Neutrophil (primary cell): Measurements from ENCODE around the gene OAT.

Experiments
- H3K27ac ChIP-seq: fragments of 200-600 bp; sonication (generic); 2 replicates; pipeline ENCODE4 v1.5.1; 2016; ENCODE audit warnings: mild to moderate bottlenecking, moderate library complexity
- H3K27me3 ChIP-seq: fragments of 200-600 bp; sonication (generic); 2 replicates; pipeline ENCODE4 v1.6.0; 2016; ENCODE audit warnings: mild to moderate bottlenecking
- H3K36me3 ChIP-seq: fragments of 200-600 bp; sonication (generic); 2 replicates; pipeline ENCODE4 v1.5.1; 2017
- H3K4me1 ChIP-seq, 2 experiments: fragments of 200-600 bp in 1 of 2; sonication (generic) in 1 of 2; 1 replicate in 1 of 2; 2 replicates in 1 of 2; pipeline versions ENCODE4 v1.5.1 to v1.6.1; 2013 to 2016; ENCODE audit warnings: low read depth in 1 of 2, low read length in 1 of 2, mild to moderate bottlenecking in 1 of 2, moderate library complexity in 1 of 2; ENCODE audit not compliant: control insufficient read depth in 1 of 2, insufficient read depth in 1 of 2
- H3K4me3 ChIP-seq, 2 experiments: fragments of 200-600 bp in 1 of 2; sonication (generic) in 1 of 2; 1 replicate in 1 of 2; 2 replicates in 1 of 2; pipeline ENCODE4 v1.5.1; 2013 to 2016; ENCODE audit warnings: low read depth in 1 of 2, low read length in 1 of 2, mild to moderate bottlenecking in 1 of 2, moderate library complexity in 1 of 2
- H3K9me3 ChIP-seq: fragments of 200-600 bp; sonication (generic); 2 replicates; pipeline ENCODE4 v1.5.1; 2016
- TF ChIP-seq, protein P1 (sequence below): fragments of 200-600 bp; sonication (generic); IDR thresholded peaks from 2 replicates; pipeline ENCODE4 v1.5.1; 2016; ENCODE audit warnings: antibody characterized with exemption

Gene OAT

DNA sequence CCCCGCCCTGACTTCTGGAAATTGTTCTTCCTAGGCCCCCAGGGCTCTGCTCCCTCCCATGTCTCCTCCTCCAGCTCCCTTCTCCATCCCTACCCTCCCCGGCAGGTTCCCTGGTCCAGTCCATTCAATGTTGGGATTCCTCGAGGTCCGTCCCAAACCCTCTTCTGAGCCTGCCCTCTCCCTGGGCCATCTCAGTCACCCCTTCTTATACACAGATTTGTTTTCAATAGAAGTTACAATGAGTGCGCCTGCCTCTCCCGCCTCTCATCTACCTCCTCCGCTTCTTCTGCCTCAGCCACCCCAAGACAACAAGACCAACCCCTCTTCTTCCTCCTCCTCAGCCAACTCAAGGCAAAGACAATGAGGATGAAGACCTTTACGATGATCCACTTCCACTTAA lies 67.9 kb downstream of the OAT start:
- Histone ChIP-seq H3K27ac (no peak overlapping the region), H3K4me3 (no peak overlapping the region), H3K4me1 (no peaks in the 10 kb centered on the region), H3K36me3 (no peaks in the 10 kb centered on the region), H3K9me3 (no peaks in the 10 kb centered on the region), H3K27me3 (peaks cover 24% of the 10 kb centered on the region)
- TF ChIP-seq, protein P1, sequence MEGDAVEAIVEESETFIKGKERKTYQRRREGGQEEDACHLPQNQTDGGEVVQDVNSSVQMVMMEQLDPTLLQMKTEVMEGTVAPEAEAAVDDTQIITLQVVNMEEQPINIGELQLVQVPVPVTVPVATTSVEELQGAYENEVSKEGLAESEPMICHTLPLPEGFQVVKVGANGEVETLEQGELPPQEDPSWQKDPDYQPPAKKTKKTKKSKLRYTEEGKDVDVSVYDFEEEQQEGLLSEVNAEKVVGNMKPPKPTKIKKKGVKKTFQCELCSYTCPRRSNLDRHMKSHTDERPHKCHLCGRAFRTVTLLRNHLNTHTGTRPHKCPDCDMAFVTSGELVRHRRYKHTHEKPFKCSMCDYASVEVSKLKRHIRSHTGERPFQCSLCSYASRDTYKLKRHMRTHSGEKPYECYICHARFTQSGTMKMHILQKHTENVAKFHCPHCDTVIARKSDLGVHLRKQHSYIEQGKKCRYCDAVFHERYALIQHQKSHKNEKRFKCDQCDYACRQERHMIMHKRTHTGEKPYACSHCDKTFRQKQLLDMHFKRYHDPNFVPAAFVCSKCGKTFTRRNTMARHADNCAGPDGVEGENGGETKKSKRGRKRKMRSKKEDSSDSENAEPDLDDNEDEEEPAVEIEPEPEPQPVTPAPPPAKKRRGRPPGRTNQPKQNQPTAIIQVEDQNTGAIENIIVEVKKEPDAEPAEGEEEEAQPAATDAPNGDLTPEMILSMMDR: no peak

DNA sequence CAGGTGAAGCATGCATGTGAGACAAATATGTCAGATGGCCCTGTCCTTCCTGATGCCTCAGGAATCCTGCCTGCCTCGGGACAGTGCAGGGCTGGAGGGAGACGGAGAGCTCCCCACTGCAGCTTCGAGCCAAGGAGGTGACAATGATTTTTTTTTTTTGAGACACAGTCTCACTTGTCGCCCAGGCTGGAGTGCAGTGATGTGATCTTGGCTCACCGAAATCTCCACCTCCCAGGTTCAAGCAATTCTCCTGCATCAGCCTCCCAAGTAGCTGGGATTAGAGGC lies 68.8 kb downstream of the OAT start:
- TF ChIP-seq, protein P1: no peak

DNA sequence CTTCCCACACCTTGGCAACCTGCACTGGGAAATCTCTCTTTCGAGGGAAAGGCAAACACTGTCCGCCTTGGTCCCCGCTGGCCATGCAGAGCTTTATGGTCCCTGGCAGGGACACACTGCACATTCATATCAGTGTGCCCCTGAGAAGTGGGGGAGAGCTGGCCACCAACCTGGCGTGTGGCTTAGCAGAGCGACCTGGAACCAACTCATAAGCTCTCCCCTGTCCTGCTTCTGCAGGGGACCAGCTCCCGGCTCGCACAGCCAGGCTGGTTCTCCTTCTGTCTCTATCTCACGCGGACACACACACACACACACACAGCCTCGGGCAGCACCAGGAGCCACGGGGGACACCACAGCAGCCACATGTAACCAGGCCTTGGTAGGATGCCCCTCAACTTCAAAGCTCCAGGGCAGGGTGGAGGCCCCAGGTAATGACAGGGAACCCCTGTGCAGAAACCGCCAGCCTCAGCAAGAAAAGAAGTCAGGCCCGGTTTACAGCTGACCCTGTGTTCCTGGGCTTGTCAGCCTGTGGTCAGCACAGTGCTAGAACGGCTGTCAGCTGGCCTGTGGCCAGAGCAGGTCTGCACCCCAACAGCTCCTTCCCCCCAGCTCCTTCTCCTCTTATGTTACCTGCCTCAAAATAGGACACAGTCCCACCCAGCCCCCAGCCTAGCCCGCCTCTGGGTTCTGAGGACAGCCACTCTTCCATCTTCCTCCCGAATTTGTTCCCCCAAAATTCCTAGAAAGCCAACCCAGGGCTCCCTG lies 69.3 kb downstream of the OAT start:
- peaks cover 10% of the 10 kb centered on the region for H3K27me3 ChIP-seq
- H3K4me3 ChIP-seq: no peak overlapping the region
- H3K27ac ChIP-seq: no peak overlapping the region
- no peaks in the 10 kb centered on the region for H3K4me1 ChIP-seq
- TF ChIP-seq, protein P1: no peak
- H3K9me3 ChIP-seq: no peaks in the 10 kb centered on the region
- no peaks in the 10 kb centered on the region for H3K36me3 ChIP-seq

More for the DNA sequence above, 68.8 kb downstream of the OAT start:
- no peaks in the 10 kb centered on the region for H3K4me1 ChIP-seq
- no peaks in the 10 kb centered on the region for H3K9me3 ChIP-seq
- no peak overlapping the region for H3K27ac ChIP-seq
- no peaks in the 10 kb centered on the region for H3K36me3 ChIP-seq
- peaks cover 15% of the 10 kb centered on the region for H3K27me3 ChIP-seq
- H3K4me3 ChIP-seq: no peak overlapping the region

DNA sequence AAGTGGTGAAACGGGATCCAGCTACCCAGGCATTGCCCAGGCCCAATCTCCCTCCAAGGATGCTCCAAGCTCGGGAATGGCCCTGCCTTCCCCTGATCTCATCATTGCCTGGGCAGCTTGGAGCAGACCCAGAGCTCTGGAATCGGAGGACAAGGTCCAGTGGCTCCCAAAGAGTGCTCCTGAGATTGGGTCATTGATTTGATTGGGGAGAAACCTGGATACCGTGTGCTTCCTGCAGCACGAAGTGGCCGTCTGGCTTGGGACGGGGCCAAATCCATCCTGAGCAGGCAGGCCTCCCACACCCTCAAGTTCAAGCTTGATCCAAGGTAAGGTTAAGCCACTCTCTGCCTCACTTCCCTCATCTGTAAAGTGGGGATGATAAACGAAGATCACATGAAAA lies 69.9 kb downstream of the OAT start:
- no peak overlapping the region for H3K27ac ChIP-seq
- no peaks in the 10 kb centered on the region for H3K4me1 ChIP-seq
- TF ChIP-seq, protein P1: no peak
- peaks cover 4% of the 10 kb centered on the region for H3K27me3 ChIP-seq
- no peaks in the 10 kb centered on the region for H3K9me3 ChIP-seq
- H3K36me3 ChIP-seq: no peaks in the 10 kb centered on the region
- no peak overlapping the region for H3K4me3 ChIP-seq

DNA sequence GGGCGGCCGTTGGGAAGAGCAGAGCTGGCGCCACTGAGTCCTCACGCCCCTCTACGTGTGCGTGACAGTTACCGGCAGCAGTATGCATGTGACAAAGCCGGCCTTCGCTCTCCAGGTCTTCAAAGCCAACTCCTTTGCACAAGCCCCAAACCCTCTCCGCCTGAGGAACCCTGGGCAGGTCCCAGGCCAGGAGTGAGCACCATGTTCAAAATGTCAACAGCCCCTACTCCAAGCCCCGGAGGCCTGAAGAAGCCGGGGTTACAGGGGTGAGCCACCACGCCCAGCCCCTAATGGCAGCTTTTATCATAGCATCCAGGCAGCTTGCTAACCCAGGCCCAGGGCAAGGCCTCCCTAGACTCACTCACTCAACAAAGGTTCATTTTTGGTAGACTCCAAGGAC lies 70.8 kb downstream of the OAT start:
- H3K9me3 ChIP-seq: no peaks in the 10 kb centered on the region
- TF ChIP-seq, protein P1: no peak
- no peak overlapping the region for H3K27ac ChIP-seq
- H3K4me1 ChIP-seq: no peaks in the 10 kb centered on the region
- no peak overlapping the region for H3K4me3 ChIP-seq
- no peaks in the 10 kb centered on the region for H3K27me3 ChIP-seq
- no peaks in the 10 kb centered on the region for H3K36me3 ChIP-seq
